Tibial nerve (tissue), 4 donors: ENCODE measurements around the gene PIM1. TPM values are rescaled to one million over a fixed set of nuclear protein-coding genes. Genes with fewer than 3 reads are reported as not detected.

ENCODE experiments used
- DNase-seq, 2 donors: peaks; one replicate each; pipeline ENCODE4 v3.0.0-alpha.2; 2019; ENCODE audit warnings: low spot score in 2 of 2
- H3K27ac ChIP-seq, 4 donors: fragments of 200-600 bp; sonication (generic) in 3 of 4; one replicate each; pipeline ENCODE4 v1.5.1; 2017 to 2019; ENCODE audit warnings: mild to moderate bottlenecking in 1 of 4
- H3K27me3 ChIP-seq, 2 donors: fragments of 200-600 bp; sonication (generic) in 1 of 2; one replicate each; pipeline versions ENCODE4 v1.5.1 to v1.6.0; 2017 to 2019
- H3K36me3 ChIP-seq, 3 donors: fragments of 200-600 bp; sonication (generic); one replicate each; pipeline ENCODE4 v1.5.1; 2018 to 2019
- H3K4me1 ChIP-seq, 4 donors: fragments of 200-600 bp; sonication (generic) in 3 of 4; one replicate each; pipeline ENCODE4 v1.5.1; 2017 to 2019
- H3K4me3 ChIP-seq, 4 donors: fragments of 200-600 bp; sonication (generic) in 3 of 4; one replicate each; pipeline ENCODE4 v1.5.1; 2017 to 2019; ENCODE audit warnings: mild to moderate bottlenecking in 1 of 4, moderate library complexity in 1 of 4
- H3K9me3 ChIP-seq, 4 donors: fragments of 200-600 bp; sonication (generic) in 3 of 4; one replicate each; pipeline ENCODE4 v1.5.1; 2017 to 2019
- EP300 ChIP-seq, 2 donors: sonication (generic); formaldehyde crosslinking; IDR thresholded peaks; one replicate each; pipeline ENCODE4 v1.6.1; 2017; ENCODE audit warnings: antibody characterized with exemption in 2 of 2, mild to moderate bottlenecking in 1 of 2
- POLR2A ChIP-seq, 2 donors: fragments of 450-650 bp; IDR thresholded peaks; one replicate each; pipeline ENCODE4 v1.6.1; 2017; ENCODE audit warnings: antibody characterized with exemption in 2 of 2, mild to moderate bottlenecking in 2 of 2, moderate library complexity in 2 of 2
- WGBS, 2 donors: methylation state at CpG; one replicate each; pipeline ENCODE4 v1.1.5; 2018; 5-methylcytosine and 5-hydroxymethylcytosine counted together
- total RNA-seq, 4 donors: library from RNA; depleted of rRNA; stranded (reverse); fragments of >200 nt; gene quantifications; one replicate each; pipeline ENCODE4 v1.1.0, GENCODE V29; 2016
- TF ChIP-seq, protein P1 (sequence below), 5 experiments: fragments of 200-600 bp in 3 of 5; fragments of 450-650 bp in 2 of 5; sonication (generic) in 3 of 5; IDR thresholded peaks; one replicate each; pipeline ENCODE4 v1.5.1; 2016 to 2019; ENCODE audit warnings: antibody characterized with exemption in 5 of 5, mild to moderate bottlenecking in 3 of 5, moderate library complexity in 2 of 5

The PIM1 gene
- total RNA-seq, 4 donors from 2014 or later = 2.8 to 22.8 (median 6.6) TPM

DNA sequence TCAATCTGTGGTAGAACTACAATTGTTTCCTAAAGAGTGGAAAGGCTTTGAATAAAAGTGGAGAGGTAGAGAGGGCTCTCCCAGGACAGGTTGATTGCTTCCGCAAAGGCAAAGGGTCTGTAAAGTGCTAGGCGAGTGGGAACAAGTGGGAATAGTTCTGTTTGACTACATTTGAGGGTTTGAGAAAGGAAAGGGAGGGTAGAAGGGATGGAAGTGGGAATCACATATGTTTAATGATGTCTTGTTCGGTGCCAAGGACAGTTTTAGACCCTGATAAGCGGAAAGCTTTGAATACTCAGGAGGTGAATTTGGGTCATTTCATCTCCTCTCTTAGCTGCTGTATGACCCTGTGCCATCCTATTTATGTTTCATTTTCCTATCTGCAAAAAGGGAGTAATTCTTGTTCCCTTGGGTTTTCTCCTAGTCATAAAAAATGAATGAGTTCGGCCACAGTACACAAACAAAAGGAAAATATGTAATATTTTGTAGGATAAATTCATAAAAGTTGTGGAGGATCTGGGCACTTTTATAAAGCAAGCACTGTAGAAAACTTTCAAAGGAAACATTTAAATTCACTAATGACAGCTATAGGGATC lies 1.7 kb upstream of the PIM1 start:
- Histone ChIP-seq H3K27ac (peak overlapping the region in 3 of 4 donors; percentile 87 to 97 (median 97)), H3K27me3 (no peaks in the 10 kb centered on the region), H3K36me3 (peaks cover 0 to 5% (median 3%) of the 10 kb centered on the region in 3 donors), H3K4me3 (no peak overlapping the region), H3K9me3 (no peaks in the 10 kb centered on the region), H3K4me1 (peaks cover 0 to 36% (median 6%) of the 10 kb centered on the region in 4 donors)
- no peak for TF ChIP-seq POLR2A (IDR thresholded peaks at IDR 0.05)
- TF ChIP-seq EP300 (IDR thresholded peaks at IDR 0.05) = no peak
- TF ChIP-seq, protein P1, sequence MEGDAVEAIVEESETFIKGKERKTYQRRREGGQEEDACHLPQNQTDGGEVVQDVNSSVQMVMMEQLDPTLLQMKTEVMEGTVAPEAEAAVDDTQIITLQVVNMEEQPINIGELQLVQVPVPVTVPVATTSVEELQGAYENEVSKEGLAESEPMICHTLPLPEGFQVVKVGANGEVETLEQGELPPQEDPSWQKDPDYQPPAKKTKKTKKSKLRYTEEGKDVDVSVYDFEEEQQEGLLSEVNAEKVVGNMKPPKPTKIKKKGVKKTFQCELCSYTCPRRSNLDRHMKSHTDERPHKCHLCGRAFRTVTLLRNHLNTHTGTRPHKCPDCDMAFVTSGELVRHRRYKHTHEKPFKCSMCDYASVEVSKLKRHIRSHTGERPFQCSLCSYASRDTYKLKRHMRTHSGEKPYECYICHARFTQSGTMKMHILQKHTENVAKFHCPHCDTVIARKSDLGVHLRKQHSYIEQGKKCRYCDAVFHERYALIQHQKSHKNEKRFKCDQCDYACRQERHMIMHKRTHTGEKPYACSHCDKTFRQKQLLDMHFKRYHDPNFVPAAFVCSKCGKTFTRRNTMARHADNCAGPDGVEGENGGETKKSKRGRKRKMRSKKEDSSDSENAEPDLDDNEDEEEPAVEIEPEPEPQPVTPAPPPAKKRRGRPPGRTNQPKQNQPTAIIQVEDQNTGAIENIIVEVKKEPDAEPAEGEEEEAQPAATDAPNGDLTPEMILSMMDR (IDR thresholded peaks at IDR 0.05) = no peak
- 79 to 80% methylated on average over 5 of the region's 5 CpGs for WGBS, 2 donors
- DNase-seq = no peak

DNA sequence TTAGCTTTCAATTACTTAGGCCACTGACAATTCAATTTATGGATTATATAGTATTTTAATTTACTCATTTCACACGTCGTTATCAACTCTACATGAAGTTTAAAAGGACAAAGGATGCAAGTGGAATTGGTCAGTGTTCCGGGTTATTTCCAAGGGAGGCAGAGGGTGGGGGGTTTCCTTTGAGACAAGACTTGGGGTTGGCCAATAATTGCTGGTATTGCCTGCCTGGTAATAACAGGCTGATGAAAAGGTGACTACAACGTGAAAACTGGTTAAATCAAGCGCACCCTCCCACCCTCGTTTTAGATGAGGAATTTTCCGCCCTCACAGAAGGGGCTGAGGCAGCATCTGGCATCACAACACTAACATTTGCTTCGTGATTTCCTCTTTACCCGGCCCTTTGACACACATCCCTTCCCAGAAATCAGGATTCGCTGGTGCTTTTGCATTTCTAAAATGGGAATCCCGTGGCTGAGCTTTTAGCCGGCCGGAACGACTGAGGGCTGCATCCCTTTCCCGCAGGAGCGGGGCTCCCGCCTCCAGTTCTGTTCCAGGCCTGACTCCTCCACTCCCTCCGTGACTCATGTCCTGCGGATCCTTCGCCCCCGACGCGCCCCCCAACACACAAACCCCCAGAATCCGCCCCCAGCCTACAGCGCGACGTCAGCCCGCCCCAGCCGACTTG lies 999 bp upstream of the PIM1 start:
- peaks cover 0 to 42% (median 8%) of the 10 kb centered on the region in 4 donors for H3K4me1 ChIP-seq
- DNase-seq = peak; percentile 21 to 34
- WGBS, 2 donors = 2 to 4% methylated on average over 20 to 27 of the region's 29 CpGs
- peak overlapping the region; percentile 65 to 83 (median 68) for H3K4me3 ChIP-seq
- no peaks in the 10 kb centered on the region for H3K27me3 ChIP-seq
- peak overlapping the region; percentile 87 to 97 (median 92) for H3K27ac ChIP-seq
- no peaks in the 10 kb centered on the region for H3K9me3 ChIP-seq
- TF ChIP-seq EP300 (IDR thresholded peaks at IDR 0.05) (no peak), POLR2A (IDR thresholded peaks at IDR 0.05) (no peak)
- TF ChIP-seq, protein P1 (IDR thresholded peaks at IDR 0.05) = no peak
- H3K36me3 ChIP-seq = peaks cover 0 to 10% (median 9%) of the 10 kb centered on the region in 3 donors

DNA sequence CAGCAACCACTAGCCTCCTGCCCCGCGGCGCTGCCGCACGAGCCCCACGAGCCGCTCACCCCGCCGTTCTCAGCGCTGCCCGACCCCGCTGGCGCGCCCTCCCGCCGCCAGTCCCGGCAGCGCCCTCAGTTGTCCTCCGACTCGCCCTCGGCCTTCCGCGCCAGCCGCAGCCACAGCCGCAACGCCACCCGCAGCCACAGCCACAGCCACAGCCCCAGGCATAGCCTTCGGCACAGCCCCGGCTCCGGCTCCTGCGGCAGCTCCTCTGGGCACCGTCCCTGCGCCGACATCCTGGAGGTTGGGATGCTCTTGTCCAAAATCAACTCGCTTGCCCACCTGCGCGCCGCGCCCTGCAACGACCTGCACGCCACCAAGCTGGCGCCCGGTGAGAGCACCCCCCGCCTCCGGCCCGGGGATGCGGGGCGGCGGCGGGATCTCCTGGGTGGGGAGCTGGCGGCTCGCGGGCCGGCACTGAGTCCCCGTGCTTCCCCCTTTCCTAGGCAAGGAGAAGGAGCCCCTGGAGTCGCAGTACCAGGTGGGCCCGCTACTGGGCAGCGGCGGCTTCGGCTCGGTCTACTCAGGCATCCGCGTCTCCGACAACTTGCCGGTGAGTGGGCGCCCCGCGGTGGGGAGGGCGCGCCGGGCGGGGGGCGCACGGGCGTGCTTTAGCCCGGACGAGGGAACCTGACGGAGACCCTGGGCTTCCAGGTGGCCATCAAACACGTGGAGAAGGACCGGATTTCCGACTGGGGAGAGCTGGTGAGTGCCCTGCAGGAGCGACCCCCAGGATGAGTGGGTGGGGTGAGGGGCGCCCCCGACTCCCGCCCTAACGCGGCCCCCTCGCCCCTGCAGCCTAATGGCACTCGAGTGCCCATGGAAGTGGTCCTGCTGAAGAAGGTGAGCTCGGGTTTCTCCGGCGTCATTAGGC lies 585 bp downstream of the PIM1 start:
- Histone ChIP-seq H3K4me1 (peaks cover 0 to 46% (median 8%) of the 10 kb centered on the region in 4 donors), H3K4me3 (peak overlapping the region; percentile 65 to 97 (median 80)), H3K27ac (peak overlapping the region; percentile 72 to 97 (median 82)), H3K27me3 (no peaks in the 10 kb centered on the region), H3K36me3 (peaks cover 0 to 26% (median 18%) of the 10 kb centered on the region in 3 donors), H3K9me3 (no peaks in the 10 kb centered on the region)
- no peak for DNase-seq
- 0 to 1% methylated on average over 29 to 56 of the region's 92 CpGs for WGBS, 2 donors
- TF ChIP-seq, protein P1 (IDR thresholded peaks at IDR 0.05) = peak in 2 of 5 experiments; percentile 23 to 32
- TF ChIP-seq POLR2A (IDR thresholded peaks at IDR 0.05) = peak in 1 of 2 donors; percentile 3
- no peak for TF ChIP-seq EP300 (IDR thresholded peaks at IDR 0.05)

DNA sequence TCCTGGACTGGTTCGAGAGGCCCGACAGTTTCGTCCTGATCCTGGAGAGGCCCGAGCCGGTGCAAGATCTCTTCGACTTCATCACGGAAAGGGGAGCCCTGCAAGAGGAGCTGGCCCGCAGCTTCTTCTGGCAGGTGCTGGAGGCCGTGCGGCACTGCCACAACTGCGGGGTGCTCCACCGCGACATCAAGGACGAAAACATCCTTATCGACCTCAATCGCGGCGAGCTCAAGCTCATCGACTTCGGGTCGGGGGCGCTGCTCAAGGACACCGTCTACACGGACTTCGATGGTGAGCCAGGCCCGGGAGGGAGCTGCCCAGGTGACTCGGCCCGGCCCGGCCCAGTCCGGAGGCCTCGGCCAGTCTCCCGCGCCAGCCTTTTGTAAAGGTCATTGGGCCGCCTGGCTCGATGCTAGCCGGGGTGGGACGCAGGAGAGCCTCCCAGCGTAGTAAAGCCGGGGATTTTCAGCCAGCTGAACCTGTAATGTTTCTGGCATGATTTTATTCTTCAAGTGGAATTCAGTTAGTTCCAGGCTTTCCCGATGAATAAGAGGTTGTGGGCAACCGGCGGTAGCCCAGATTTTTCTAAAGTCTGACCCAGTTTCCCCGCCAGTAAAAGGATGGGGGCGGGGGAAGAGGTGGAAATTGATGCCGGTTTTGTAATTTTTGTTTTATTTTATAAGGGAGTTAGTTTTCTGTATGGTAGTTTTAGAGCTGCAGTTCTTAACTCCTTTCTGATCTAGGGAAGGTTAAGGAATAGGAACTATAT lies 1.4 kb downstream of the PIM1 start:
- DNase-seq = peak; percentile 43 to 48
- Histone ChIP-seq H3K4me3 (peak overlapping the region; percentile 65 to 97 (median 80)), H3K36me3 (peaks cover 0 to 31% (median 18%) of the 10 kb centered on the region in 3 donors), H3K27me3 (no peaks in the 10 kb centered on the region), H3K4me1 (peaks cover 0 to 46% (median 8%) of the 10 kb centered on the region in 4 donors), H3K27ac (peak overlapping the region; percentile 72 to 97 (median 82)), H3K9me3 (no peaks in the 10 kb centered on the region)
- TF ChIP-seq EP300 (IDR thresholded peaks at IDR 0.05) (peak in 1 of 2 donors; percentile 25), POLR2A (IDR thresholded peaks at IDR 0.05) (no peak)
- 1 to 2% methylated on average over 17 to 38 of the region's 45 CpGs for WGBS, 2 donors
